Duodenal mucosa (tissue), 2 donors: ENCODE data around the gene HAVCR1.
A peak's percentile ranks its signal among the peaks of the same experiment; 100 is the strongest.

ENCODE experiments used
- H3K27ac ChIP-seq: one replicate; pipeline ENCODE4 v1.7.0; 2013; ENCODE audit warnings: low read depth, low read length
- H3K27me3 ChIP-seq, 2 donors: one replicate each; pipeline ENCODE4 v1.7.0; 2013; ENCODE audit warnings: low read length in 2 of 2, control low read depth in 1 of 2; ENCODE audit not compliant: insufficient read depth in 2 of 2, control insufficient read depth in 1 of 2
- H3K36me3 ChIP-seq, 2 donors: one replicate each; pipeline ENCODE4 v1.7.0; 2013; ENCODE audit warnings: low read length in 2 of 2, control low read depth in 1 of 2; ENCODE audit not compliant: insufficient read depth in 2 of 2, control insufficient read depth in 1 of 2
- H3K4me1 ChIP-seq, 2 donors: one replicate each; pipeline ENCODE4 v1.7.0; 2013; ENCODE audit warnings: low read length in 2 of 2, control low read depth in 1 of 2; ENCODE audit not compliant: insufficient read depth in 2 of 2, control insufficient read depth in 1 of 2
- H3K4me3 ChIP-seq, 2 donors: one replicate each; pipeline ENCODE4 v1.7.0; 2013; ENCODE audit warnings: low read length in 2 of 2, low read depth in 1 of 2
- H3K9ac ChIP-seq, 2 donors: one replicate each; pipeline ENCODE4 v1.7.0; 2013; ENCODE audit warnings: low read length in 2 of 2, low read depth in 1 of 2
- H3K9me3 ChIP-seq, 2 donors: one replicate each; pipeline ENCODE4 v1.7.0; 2013; ENCODE audit warnings: low read length in 2 of 2, control low read depth in 1 of 2; ENCODE audit not compliant: control insufficient read depth in 1 of 2

Gene HAVCR1

DNA sequence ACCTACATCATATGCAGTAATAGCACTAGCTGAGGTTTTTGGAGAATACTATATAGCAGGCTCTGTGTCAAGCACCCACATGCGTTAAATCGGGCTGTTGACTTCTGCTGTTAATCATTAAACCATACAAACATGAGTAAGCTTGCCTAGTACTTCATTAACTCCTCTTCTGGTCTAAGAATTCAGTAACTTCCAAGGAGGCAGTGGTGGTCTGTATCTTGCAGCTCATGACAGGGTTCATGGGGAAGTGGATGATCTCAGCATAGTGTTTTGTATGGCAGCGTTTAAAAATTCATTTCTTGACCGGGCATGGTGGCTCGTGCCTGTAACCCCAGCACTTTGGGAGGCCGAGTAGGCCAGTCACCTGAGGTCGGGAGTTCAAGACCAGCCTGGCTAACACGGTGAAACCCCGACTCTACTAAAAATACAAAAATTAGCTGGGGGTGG, at the start of gene HAVCR1:
TSS of gene HAVCR1 (minus strand) at position 24 of the 447 bp plus-strand sequence. CDS start 1,173 bp downstream, outside the sequence.
- no peaks in the 10 kb centered on the region for H3K27me3 ChIP-seq
- H3K9me3 ChIP-seq: no peaks in the 10 kb centered on the region
- peaks cover 0 to 4% of the 10 kb centered on the region in 2 donors for H3K4me1 ChIP-seq
- H3K4me3 ChIP-seq: no peak within 1 kb of the TSS
- peak within 1 kb of the TSS; percentile 25 for H3K27ac ChIP-seq
- no peak within 1 kb of the TSS for H3K9ac ChIP-seq
- no peaks in the 10 kb centered on the region for H3K36me3 ChIP-seq

DNA sequence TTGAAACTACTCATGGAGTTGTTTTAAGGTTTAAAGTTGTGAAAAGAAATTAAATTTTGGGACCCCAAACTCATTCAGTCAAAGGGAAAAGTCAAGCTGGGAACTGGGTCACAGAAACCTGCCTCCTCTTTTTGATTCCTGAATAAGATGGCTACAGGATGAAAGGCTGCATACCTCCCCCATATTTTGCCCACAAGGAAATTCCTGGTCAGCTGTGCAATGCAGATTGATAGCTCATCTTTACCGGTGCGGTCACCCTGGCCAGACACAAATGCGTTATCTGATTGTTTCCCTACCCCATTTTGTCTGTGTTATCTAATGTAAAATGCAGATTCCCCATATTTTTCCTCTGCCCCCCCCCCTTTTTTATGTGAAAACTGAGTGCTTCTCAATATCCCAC, 48.6 kb upstream of the HAVCR1 start:
- Histone ChIP-seq H3K4me1 (no peaks in the 10 kb centered on the region), H3K27ac (peak overlapping the region; percentile 10), H3K9ac (no peak overlapping the region), H3K36me3 (no peaks in the 10 kb centered on the region), H3K27me3 (no peaks in the 10 kb centered on the region), H3K9me3 (no peaks in the 10 kb centered on the region), H3K4me3 (peak overlapping the region in 1 of 2 donors; percentile 8)

DNA sequence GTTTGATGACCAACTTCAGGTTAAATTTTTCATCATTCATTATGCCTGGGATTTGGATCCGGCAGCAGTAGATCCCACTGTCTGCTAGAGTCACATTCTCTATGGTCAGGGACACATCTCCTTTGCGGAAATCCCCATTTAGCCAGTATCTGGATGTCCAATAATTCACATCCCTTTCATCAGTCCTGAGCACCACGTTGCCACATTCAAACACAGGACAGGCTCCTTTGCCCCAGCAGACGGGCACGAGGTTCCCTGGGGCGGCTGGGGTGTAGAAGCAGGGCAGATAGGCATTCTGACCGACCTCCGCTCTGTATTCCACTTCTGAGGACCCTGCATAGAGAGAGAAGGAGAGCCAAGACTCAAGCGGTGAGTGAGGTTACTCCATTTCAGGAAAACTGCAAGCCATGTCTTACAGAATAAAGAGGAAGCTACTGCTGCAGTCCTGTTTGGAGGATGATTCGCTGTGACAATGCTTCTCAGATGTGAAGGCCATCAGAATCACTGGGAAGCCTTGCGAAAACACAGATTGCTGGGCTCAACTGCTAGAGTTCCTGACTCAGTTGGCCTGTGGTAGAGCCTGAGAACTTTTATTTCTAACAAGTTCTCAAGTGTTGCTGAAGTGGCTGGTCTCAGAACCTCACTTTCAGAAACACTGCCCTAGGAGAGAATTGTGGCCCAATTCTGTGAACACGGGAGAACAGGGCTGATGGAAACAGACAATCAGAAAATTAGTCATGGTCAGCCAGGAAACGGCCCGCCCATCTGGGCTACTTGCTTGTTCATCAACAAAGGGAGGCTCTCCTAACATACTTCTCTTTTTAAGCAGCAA, 47.9 kb upstream of the HAVCR1 start:
- H3K36me3 ChIP-seq: no peaks in the 10 kb centered on the region
- H3K27me3 ChIP-seq: no peaks in the 10 kb centered on the region
- H3K27ac ChIP-seq: peak overlapping the region; percentile 10
- no peak overlapping the region for H3K9ac ChIP-seq
- no peak overlapping the region for H3K4me3 ChIP-seq
- no peaks in the 10 kb centered on the region for H3K4me1 ChIP-seq
- H3K9me3 ChIP-seq: no peaks in the 10 kb centered on the region

DNA sequence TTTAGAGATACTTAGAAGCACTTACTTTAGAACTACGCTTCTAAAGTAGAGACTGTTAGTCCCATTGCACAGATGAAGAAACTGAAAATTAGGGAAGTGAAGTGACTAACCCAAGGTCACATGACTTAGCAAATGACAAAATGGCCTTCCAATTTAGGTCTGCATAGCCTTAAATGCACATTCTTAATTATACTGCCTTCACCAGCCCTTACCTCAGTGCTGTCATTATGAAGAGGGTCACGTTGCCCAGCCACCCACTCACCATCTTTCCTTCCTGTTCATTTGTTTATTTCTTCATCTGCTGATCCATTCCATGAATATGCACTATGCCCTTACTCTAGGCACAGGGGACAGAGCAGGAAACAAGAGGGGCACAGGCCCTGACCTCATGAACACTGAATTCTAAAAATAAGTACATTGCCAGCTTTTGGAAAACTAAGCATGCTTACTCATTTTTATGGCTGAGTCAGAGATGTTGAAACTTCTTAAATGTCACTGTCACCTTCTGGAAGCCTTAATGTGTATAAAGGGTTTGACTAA, 41.3 kb upstream of the HAVCR1 start:
- Histone ChIP-seq H3K36me3 (no peaks in the 10 kb centered on the region), H3K4me3 (no peak overlapping the region), H3K4me1 (no peaks in the 10 kb centered on the region), H3K9ac (no peak overlapping the region), H3K9me3 (no peaks in the 10 kb centered on the region), H3K27ac (no peak overlapping the region), H3K27me3 (no peaks in the 10 kb centered on the region)

DNA sequence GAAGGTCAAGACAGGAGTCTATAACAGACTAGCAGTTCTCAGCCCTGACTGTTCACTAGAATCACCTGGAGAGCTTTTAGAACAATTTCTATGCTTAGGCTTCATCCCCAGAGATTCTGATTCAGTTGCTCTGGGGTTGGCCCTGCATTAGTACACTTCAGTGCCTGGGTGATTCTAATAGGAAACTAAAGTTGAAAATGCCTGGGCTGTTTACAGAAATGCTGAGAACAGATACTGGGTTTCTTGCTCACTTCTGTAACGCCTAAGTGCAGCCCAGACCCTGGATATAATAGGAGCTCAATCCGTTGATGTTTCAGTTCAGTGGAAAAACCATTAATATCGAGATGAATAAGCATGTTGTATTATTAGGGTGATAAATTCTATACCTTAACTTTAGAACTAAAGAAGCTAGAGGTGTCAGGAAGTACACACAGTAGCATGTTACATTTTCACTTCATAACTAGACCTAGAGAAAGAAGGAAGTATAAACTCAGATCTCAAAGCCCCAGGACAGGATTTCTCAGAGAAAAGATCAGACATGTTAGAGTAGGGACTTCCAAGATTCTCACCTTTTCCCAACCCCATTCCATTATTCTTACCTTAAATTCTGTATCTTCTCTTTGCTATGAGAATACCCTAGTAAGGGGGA, 29.6 kb upstream of the HAVCR1 start:
- Histone ChIP-seq H3K27ac (no peak overlapping the region), H3K4me1 (no peaks in the 10 kb centered on the region), H3K9me3 (no peaks in the 10 kb centered on the region), H3K27me3 (no peaks in the 10 kb centered on the region), H3K9ac (no peak overlapping the region), H3K36me3 (no peaks in the 10 kb centered on the region), H3K4me3 (no peak overlapping the region)

DNA sequence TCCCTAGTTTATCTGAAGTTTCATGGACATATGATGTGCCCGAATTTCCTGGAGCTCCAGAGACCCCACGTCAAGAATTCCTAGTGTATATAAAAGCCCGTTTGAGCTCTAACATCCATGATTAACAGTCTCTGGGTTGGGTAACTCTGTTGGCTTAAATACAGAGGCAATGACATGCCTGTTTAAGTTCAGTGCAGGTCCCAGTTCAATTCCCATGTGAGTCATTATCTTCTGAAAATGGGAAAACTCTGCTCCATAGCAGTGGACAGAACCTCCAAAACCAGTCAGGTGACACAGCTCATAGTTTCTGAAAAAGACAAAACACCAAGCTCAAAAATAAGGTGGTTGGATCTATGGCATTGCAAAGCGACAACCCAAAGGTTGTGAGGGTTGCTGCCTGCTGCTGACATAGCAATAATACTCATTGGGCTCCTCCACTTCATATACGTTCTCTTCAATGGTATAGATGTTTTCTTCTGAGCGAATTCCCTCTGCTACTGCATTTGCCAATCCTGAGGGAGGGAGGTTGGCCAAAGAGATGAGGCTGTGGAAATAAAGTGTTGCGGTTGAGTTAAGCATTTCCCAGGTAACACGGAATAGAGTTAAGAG, 27.9 kb upstream of the HAVCR1 start:
- Histone ChIP-seq H3K4me1 (no peaks in the 10 kb centered on the region), H3K36me3 (no peaks in the 10 kb centered on the region), H3K27me3 (no peaks in the 10 kb centered on the region), H3K4me3 (no peak overlapping the region), H3K9ac (no peak overlapping the region), H3K9me3 (no peaks in the 10 kb centered on the region), H3K27ac (no peak overlapping the region)

DNA sequence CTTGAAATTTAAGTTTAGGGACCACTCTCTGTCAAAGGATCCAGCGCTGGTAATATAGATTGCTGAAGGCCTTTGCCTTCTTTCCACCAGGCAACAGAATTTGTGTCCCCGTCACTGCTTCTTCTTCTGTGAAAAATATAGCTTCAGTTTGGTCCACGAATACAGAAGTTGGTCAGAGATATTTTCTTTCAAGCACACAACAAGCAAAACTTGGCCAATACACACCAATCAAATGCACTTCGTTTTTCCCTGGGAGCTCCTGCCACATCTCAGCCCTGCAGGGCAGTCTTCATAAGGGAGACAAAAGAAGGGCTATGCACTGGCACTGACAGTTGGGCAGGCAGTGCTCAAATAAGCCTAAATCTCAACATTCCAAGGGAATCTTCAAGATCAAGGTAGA, 27.0 kb upstream of the HAVCR1 start:
- Histone ChIP-seq H3K27me3 (no peaks in the 10 kb centered on the region), H3K4me3 (no peak overlapping the region), H3K27ac (no peak overlapping the region), H3K36me3 (no peaks in the 10 kb centered on the region), H3K9me3 (no peaks in the 10 kb centered on the region), H3K4me1 (no peaks in the 10 kb centered on the region), H3K9ac (no peak overlapping the region)

DNA sequence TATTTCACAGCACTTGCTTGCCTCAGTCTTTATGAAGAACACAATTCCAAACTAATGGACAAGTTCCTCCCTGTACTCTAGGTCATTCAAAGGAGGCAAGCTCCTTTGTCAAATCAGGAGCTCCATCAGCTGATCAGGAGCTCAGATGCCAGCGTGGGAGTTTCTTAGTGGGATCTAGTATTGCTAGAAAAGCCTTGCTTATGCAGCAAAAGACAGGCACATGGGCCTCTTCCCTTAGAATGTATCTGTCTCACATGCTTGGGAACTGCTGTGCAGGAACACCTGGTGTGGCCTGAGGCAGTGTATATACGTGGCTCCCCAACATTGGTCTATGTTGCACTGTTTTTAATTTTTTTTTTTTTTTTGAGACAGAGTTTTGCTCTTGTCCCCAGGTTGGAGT, 21.4 kb upstream of the HAVCR1 start:
- H3K36me3 ChIP-seq: no peaks in the 10 kb centered on the region
- no peak overlapping the region for H3K27ac ChIP-seq
- no peak overlapping the region for H3K9ac ChIP-seq
- H3K27me3 ChIP-seq: no peaks in the 10 kb centered on the region
- H3K4me3 ChIP-seq: no peak overlapping the region
- H3K9me3 ChIP-seq: no peaks in the 10 kb centered on the region
- H3K4me1 ChIP-seq: no peaks in the 10 kb centered on the region

DNA sequence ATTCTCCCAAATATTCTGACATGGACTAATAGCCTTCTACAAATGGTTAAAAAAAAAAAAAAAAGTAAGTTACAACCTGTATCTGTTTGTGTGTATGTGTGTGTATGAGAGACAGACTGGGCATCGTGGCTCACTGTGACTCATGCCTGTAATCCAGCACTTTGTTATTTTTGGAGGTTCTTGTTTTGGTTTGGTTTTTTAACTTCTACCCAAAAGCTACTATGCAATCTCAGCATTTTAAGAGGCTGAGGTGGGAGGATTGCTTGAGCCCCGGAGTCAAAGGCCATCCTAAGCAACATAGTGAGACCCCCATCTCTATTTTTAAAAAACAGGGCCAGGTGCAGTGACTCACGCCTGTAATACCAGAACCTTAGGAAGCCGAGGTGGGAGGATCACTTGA, 17.6 kb upstream of the HAVCR1 start:
- no peaks in the 10 kb centered on the region for H3K36me3 ChIP-seq
- H3K4me3 ChIP-seq: no peak overlapping the region
- H3K27ac ChIP-seq: no peak overlapping the region
- H3K4me1 ChIP-seq: no peaks in the 10 kb centered on the region
- H3K27me3 ChIP-seq: no peaks in the 10 kb centered on the region
- H3K9ac ChIP-seq: no peak overlapping the region
- H3K9me3 ChIP-seq: no peaks in the 10 kb centered on the region

DNA sequence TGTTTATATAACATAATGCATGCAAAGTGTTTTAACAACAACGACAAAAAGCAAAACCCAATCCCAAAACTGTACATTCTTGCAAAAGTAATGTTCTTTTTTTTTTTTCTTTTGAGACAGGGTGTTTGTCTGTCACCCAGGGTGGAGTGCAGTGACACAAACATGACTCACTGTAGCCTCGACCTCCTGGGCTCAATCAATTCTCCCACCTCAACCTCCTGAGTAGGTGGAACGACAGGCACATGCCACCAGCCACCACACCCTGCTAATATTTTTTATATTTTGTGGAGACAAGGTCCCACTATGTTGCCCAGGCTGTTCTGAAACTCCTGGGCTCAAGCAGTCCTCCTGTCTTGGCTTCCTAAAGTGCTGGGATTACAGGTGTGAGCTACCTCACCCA, 13.6 kb upstream of the HAVCR1 start:
- H3K36me3 ChIP-seq: no peaks in the 10 kb centered on the region
- no peaks in the 10 kb centered on the region for H3K27me3 ChIP-seq
- no peak overlapping the region for H3K4me3 ChIP-seq
- H3K4me1 ChIP-seq: no peaks in the 10 kb centered on the region
- no peak overlapping the region for H3K27ac ChIP-seq
- no peak overlapping the region for H3K9ac ChIP-seq
- H3K9me3 ChIP-seq: no peaks in the 10 kb centered on the region
